Natural killer cell treated with Interleukin-12 subunit alpha and Interleukin-12 subunit beta and Interleukin-15 and Interleukin-18, amount 100 ng/mL, for 72 hours (primary cell): Measurements from ENCODE around the gene TPD52L1. TPM values are rescaled to one million over a fixed set of nuclear protein-coding genes. Genes with fewer than 3 reads are reported as not detected.

Experiments used
- ATAC-seq, 2 donors: fragments of 150-1000 bp; cut with Tn5 transposase in 1 of 2; sonication (Bioruptor Pico), chemical (Tn5 transposase) in 1 of 2; 2 replicates each; pipeline ENCODE4 v1.10.0; 2021
- DNase-seq: peaks from one replicate; pipeline ENCODE4 v3.0.0; 2022; ENCODE audit warnings: low spot score
- H3K27ac Mint-ChIP-seq, 2 donors: 1 replicate in 1 of 2; 2 replicates in 1 of 2; pipeline ENCODE4 v1.8.0; 2022; ENCODE audit warnings: mixed read lengths in 2 of 2, mild to moderate bottlenecking in 1 of 2, moderate library complexity in 1 of 2
- H3K27me3 Mint-ChIP-seq, 2 donors: 1 replicate in 1 of 2; 2 replicates in 1 of 2; pipeline ENCODE4 v1.8.0; 2022; ENCODE audit warnings: mixed read lengths in 2 of 2
- H3K36me3 Mint-ChIP-seq: one replicate; pipeline ENCODE4 v1.8.0; 2022; ENCODE audit warnings: mixed read lengths
- H3K4me1 Mint-ChIP-seq, 2 donors: 1 replicate in 1 of 2; 2 replicates in 1 of 2; pipeline ENCODE4 v1.8.0; 2022; ENCODE audit warnings: low read depth in 2 of 2, mixed read lengths in 2 of 2, mild to moderate bottlenecking in 1 of 2
- H3K4me3 Mint-ChIP-seq: one replicate; pipeline ENCODE4 v1.8.0; 2022; ENCODE audit warnings: mixed read lengths
- H3K9me3 Mint-ChIP-seq: 2 replicates; pipeline ENCODE4 v1.8.0; 2022; ENCODE audit warnings: mixed read lengths
- total RNA-seq, 2 donors: library from RNA; stranded (reverse); gene quantifications; one replicate each; pipeline ENCODE4 v1.2.3, GENCODE V29; 2022

Gene TPD52L1
- total RNA-seq, 2 donors from 2014 or later: not detected

DNA sequence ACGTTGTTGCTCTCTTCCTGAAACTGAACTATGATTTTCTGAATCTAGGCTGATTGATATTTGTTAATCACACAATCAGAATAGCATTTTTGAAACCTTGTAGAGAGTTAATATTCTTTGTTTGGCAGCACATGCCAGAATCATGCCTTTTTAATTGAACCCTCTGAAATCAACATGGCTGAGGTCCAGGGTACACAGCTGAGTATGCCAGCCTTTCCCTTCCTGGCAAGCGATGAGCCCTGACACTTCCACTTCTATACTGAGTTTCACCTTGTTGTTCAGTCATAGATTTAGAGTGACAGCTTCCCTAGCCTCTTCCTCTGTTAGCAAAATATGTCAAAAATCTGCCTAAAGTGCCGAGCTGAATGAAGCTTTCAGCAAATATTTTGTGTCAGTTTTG is 141.4 kb downstream of the TPD52L1 start:
- peaks cover 43% of the 10 kb centered on the region for H3K36me3 Mint-ChIP-seq
- H3K4me1 Mint-ChIP-seq: peaks cover 39 to 41% of the 10 kb centered on the region in 2 donors
- DNase-seq: no peak
- no peak overlapping the region for H3K27ac Mint-ChIP-seq
- no peaks in the 10 kb centered on the region for H3K27me3 Mint-ChIP-seq
- ATAC-seq: no peak
- no peak overlapping the region for H3K4me3 Mint-ChIP-seq
- H3K9me3 Mint-ChIP-seq: no peaks in the 10 kb centered on the region

- DNase-seq (no peak), ATAC-seq (no peak)
- no peaks in the 10 kb centered on the region for H3K27me3 Mint-ChIP-seq
- H3K27ac Mint-ChIP-seq: peak overlapping the region in 1 of 2 donors; percentile 9
- H3K36me3 Mint-ChIP-seq: peaks cover 44% of the 10 kb centered on the region
- no peaks in the 10 kb centered on the region for H3K9me3 Mint-ChIP-seq
- H3K4me1 Mint-ChIP-seq: peaks cover 51 to 53% of the 10 kb centered on the region in 2 donors
- no peak overlapping the region for H3K4me3 Mint-ChIP-seq
These were observed 142.9 kb downstream of the TPD52L1 start for GRCh38 chr6:125296471-125296870.

GRCh38 chr6:125299257-125299656 is 145.7 kb downstream of the TPD52L1 start:
- ATAC-seq (peak; percentile 2 to 48), DNase-seq (no peak)
- Mint-ChIP-seq H3K36me3 (peaks cover 32% of the 10 kb centered on the region), H3K9me3 (peaks cover 5% of the 10 kb centered on the region), H3K4me1 (peaks cover 48 to 54% of the 10 kb centered on the region in 2 donors), H3K27me3 (no peaks in the 10 kb centered on the region), H3K27ac (peak overlapping the region; percentile 95 to 96), H3K4me3 (peak overlapping the region; percentile 95)

DNA sequence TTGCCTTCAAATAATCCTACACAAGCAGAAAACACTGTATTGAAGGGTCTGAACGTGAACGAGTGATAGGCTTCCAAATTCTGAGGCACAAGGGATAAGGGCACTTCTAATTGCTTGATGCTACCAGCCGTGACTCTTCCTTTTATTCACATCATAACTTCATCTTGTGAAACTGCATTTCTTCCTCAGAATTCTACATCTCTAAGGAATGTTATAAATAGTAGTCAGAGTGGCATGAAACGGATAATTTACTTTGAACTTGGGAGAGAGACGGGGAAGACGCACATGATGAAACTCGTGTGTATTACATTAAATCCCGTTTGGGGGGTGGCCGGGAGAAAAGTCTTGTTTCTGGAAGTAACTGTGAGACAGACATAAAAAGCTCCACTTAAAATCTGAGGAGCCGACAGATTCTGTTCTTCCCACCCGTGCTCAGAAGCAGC is 147.4 kb downstream of the TPD52L1 start:
- DNase-seq: no peak

DNA sequence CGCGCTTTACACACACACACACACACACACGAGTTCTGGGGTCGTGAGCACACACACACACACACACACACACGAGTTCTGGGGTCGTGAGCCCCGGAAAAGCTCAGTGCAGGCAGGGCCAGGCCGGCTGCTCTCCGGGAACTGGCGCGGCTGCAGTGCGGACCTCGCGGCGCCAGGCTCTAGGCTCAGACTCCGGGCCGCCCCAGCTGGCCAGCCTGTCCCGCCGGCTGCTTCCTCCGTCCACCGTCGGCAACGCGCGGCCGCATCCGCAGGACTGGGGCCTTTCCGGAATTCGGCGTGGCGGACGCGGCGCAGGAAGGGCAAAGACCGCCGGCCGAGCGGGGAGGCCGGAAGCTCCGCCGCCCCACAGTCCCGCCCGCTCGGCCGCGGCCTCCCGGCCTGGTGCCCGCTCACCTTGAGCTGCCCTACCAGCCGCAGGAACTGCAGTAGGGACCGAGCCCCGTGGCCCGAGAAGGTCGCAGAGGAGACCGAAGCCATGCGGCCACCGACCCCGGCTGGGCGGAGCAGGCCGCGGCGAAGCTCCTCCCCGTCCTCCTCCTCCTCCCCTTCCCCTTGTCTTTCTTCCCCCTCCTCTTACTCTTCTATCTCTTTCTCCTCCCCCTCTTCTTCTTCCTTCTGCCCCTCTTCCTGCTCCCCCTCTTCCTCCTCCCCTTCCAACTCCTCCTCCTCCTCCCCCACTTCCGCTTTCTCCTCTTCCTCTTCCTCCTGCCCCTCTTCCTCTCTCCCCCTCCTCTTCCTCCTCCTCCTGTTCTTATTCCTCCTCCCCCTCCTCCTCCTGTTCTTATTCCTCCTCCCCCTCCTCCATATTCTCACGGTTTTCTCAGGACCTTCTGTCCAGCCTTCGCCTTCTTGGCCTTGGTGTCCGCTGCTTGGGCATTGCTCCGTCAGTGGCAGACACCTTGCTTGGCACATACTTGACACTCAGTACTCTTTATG is 148.1 kb downstream of the TPD52L1 start, which contains the start of gene HDDC2:
Gene HDDC2 (minus strand): TSS at position 533 of the 957 bp plus-strand sequence. CDS start 35 bp downstream, at position 498.
- H3K27me3 Mint-ChIP-seq: peaks cover 0 to 10% of the 10 kb centered on the region in 2 donors
- H3K36me3 Mint-ChIP-seq: peaks cover 25% of the 10 kb centered on the region
- ATAC-seq (peak; percentile 91 to 92), DNase-seq (peak; percentile 89)
- peaks cover 5% of the 10 kb centered on the region for H3K9me3 Mint-ChIP-seq
- H3K27ac Mint-ChIP-seq: peak within 1 kb of the TSS; percentile 95 to 96
- H3K4me3 Mint-ChIP-seq: peak within 1 kb of the TSS; percentile 95
- H3K4me1 Mint-ChIP-seq: peaks cover 41 to 47% of the 10 kb centered on the region in 2 donors

More for the DNA sequence above, 147.4 kb downstream of the TPD52L1 start:
- H3K9me3 Mint-ChIP-seq: peaks cover 5% of the 10 kb centered on the region
- H3K27me3 Mint-ChIP-seq: peaks cover 0 to 10% of the 10 kb centered on the region in 2 donors
- peak overlapping the region; percentile 95 to 96 for H3K27ac Mint-ChIP-seq
- no peak for ATAC-seq
- peaks cover 26% of the 10 kb centered on the region for H3K36me3 Mint-ChIP-seq
- peak overlapping the region; percentile 95 for H3K4me3 Mint-ChIP-seq
- peaks cover 41 to 48% of the 10 kb centered on the region in 2 donors for H3K4me1 Mint-ChIP-seq

DNA sequence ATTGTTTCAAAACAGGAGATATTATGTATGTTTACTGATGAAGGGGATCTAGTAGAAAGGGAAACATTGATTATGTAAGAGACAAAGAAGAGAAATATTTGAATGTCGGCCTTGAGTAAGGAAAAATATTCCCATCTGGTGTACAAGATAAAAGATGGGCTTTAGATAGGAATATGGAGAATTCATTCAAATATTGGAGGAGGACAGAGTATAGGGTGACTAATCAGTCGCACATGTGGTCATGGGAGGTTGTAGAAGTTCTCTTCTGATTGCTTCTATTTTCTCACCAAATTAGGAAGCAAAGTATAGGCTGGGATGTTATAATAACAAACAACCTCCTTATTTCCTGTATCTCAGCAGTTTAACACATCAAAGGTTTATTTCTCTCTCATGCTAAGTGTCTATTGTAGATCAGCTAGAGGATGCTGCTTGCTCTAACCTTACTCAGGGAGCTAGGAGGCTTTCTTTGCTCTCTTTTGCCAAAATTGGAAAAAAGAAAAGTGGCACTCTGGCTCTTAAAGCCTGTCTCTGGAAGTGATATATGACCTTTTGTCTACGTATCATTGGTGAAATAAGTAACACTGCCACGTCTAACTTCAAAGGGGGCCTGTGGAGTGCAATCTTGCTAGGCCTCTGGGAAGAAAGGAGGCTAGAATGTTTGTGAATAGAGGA is 149.4 kb downstream of the TPD52L1 start:
- peaks cover 2 to 10% of the 10 kb centered on the region in 2 donors for H3K27me3 Mint-ChIP-seq
- peaks cover 14% of the 10 kb centered on the region for H3K36me3 Mint-ChIP-seq
- DNase-seq (no peak), ATAC-seq (no peak)
- H3K4me1 Mint-ChIP-seq: peaks cover 36 to 37% of the 10 kb centered on the region in 2 donors
- peak overlapping the region; percentile 68 for H3K4me3 Mint-ChIP-seq
- peak overlapping the region; percentile 95 to 96 for H3K27ac Mint-ChIP-seq
- H3K9me3 Mint-ChIP-seq: peaks cover 5% of the 10 kb centered on the region

DNA sequence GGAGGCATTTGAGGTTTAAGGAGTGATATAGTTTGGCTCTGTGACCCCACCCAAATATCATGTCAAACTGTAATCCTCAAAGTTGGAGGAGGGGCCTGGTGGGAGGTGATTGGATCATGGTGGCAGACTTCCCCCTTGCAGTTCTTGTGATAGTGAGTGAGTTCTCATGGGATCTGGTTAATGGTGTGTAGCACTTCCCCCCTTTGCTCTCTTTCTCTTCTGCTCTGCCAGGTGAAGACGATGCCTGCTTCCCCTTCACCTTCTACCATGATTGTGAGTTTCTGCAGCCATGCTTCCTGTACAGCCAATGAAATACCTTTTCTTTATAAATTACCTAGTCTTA is 149.9 kb downstream of the TPD52L1 start:
- peaks cover 4 to 10% of the 10 kb centered on the region in 2 donors for H3K27me3 Mint-ChIP-seq
- ATAC-seq (no peak), DNase-seq (no peak)
- no peak overlapping the region for H3K4me3 Mint-ChIP-seq
- H3K27ac Mint-ChIP-seq: peak overlapping the region; percentile 95 to 96
- H3K9me3 Mint-ChIP-seq: peaks cover 5% of the 10 kb centered on the region
- peaks cover 33 to 35% of the 10 kb centered on the region in 2 donors for H3K4me1 Mint-ChIP-seq
- peaks cover 10% of the 10 kb centered on the region for H3K36me3 Mint-ChIP-seq

DNA sequence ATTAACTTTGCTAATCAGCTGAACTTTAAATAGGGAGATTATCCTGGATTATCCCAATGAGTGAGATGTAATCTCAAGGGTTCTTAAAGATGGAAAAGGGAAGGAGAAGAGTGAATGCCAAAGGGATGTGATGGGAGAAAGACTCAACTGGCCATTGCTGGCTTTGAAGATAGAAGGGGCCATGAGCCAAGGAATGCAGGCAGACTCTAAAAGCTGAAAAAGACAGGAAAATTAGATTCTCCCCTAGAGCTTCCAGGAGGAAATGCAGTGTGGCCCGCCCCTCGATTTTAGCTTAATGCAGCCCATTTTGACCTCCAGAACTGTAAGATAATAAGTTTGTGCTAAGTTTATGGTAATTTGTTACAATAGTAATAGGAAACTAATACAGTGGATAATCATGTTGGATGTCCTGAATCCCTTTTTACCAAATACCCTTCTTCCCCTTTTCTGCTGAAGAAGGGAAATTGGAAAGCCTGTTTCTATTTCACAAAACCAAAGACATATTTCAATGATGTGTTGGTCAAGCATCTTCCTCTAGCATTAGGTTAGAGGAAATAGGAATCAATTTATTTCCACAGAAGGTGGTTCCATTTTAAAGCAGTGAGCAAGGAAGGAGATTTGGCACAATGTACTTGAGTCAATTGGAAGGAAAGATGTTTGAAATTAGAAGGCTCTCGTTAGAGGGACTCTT is 151.5 kb downstream of the TPD52L1 start:
- H3K4me3 Mint-ChIP-seq: no peak overlapping the region
- H3K27me3 Mint-ChIP-seq: peaks cover 7 to 10% of the 10 kb centered on the region in 2 donors
- H3K9me3 Mint-ChIP-seq: peaks cover 5% of the 10 kb centered on the region
- H3K36me3 Mint-ChIP-seq: no peaks in the 10 kb centered on the region
- ATAC-seq (no peak), DNase-seq (no peak)
- peaks cover 20 to 23% of the 10 kb centered on the region in 2 donors for H3K4me1 Mint-ChIP-seq
- peak overlapping the region in 1 of 2 donors; percentile 21 for H3K27ac Mint-ChIP-seq

- Mint-ChIP-seq H3K27ac (no peak overlapping the region), H3K36me3 (no peaks in the 10 kb centered on the region), H3K4me3 (no peak overlapping the region), H3K9me3 (peaks cover 5% of the 10 kb centered on the region), H3K4me1 (peaks cover 9 to 14% of the 10 kb centered on the region in 2 donors), H3K27me3 (peaks cover 7 to 10% of the 10 kb centered on the region in 2 donors)
- ATAC-seq (no peak), DNase-seq (no peak)
These were observed 153.2 kb downstream of the TPD52L1 start for GRCh38 chr6:125306756-125307149.

- no peaks in the 10 kb centered on the region for H3K36me3 Mint-ChIP-seq
- no peak overlapping the region for H3K27ac Mint-ChIP-seq
- no peak for ATAC-seq
- no peak overlapping the region for H3K4me3 Mint-ChIP-seq
- H3K27me3 Mint-ChIP-seq: peaks cover 9 to 12% of the 10 kb centered on the region in 2 donors
- peaks cover 7 to 12% of the 10 kb centered on the region in 2 donors for H3K4me1 Mint-ChIP-seq
- DNase-seq: no peak
- peaks cover 3% of the 10 kb centered on the region for H3K9me3 Mint-ChIP-seq
These were observed 153.7 kb downstream of the TPD52L1 start for GRCh38 chr6:125307150-125307838.

- Mint-ChIP-seq H3K4me3 (no peak overlapping the region), H3K4me1 (peaks cover 0 to 7% of the 10 kb centered on the region in 2 donors), H3K36me3 (no peaks in the 10 kb centered on the region), H3K9me3 (no peaks in the 10 kb centered on the region), H3K27ac (no peak overlapping the region), H3K27me3 (peaks cover 14 to 17% of the 10 kb centered on the region in 2 donors)
- ATAC-seq (no peak), DNase-seq (no peak)
These were observed 154.5 kb downstream of the TPD52L1 start for GRCh38 chr6:125307964-125308615.

DNA sequence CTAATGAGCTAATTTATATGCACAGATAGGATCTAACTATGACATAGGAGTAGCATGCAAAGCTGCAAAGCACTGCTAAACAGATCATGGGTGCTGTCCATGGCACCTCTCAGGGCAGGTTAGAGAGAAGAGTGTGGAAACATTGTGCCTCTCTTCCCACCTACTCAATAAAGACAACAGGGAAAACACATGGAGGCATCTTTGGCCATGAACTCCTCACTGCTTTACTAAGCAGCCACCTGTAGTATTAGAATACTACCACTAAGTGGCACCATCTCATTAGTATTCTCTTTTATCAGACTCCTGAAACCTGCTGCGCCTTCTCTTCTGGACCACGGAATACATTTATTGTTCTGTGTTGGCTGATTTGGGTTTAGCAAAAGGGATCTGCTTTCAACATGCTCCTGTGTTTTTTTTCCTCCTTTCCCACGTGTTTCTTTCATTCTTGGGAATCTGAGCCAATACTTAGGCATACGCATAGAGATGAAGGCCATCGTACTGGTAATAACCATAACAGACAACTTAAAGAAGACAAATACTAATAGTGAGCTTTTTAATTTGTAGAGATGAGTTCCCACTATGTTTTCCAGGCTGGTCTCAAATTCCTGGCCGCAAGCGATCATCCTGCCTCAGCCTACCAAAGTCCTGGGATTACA is 157.5 kb downstream of the TPD52L1 start:
- H3K4me3 Mint-ChIP-seq: no peak overlapping the region
- no peak for DNase-seq

More for the DNA sequence above, 157.5 kb downstream of the TPD52L1 start:
- no peaks in the 10 kb centered on the region for H3K9me3 Mint-ChIP-seq
- no peak overlapping the region for H3K27ac Mint-ChIP-seq
- peaks cover 7 to 14% of the 10 kb centered on the region in 2 donors for H3K27me3 Mint-ChIP-seq
- peaks cover 0 to 7% of the 10 kb centered on the region in 2 donors for H3K4me1 Mint-ChIP-seq
- H3K36me3 Mint-ChIP-seq: no peaks in the 10 kb centered on the region
- ATAC-seq: peak; percentile 68 to 75
